CD14-positive monocyte (primary cell): ENCODE results near the gene SLC12A8. TPM values are rescaled to one million over a fixed set of nuclear protein-coding genes. Genes with fewer than 3 reads are reported as not detected.
A peak's percentile ranks its signal among the peaks of the same experiment; 100 is the strongest.

Experiments used
- DNase-seq, 3 donors: peaks; one replicate each; pipeline ENCODE4 v3.0.0-alpha.2; 2011 to 2022
- H2AFZ ChIP-seq: 2 replicates; pipeline ENCODE4 v1.6.0; 2012; ENCODE audit warnings: mild to moderate bottlenecking, low read depth, low read length, inconsistent platforms; ENCODE audit not compliant: insufficient read depth, poor library complexity, severe bottlenecking
- H3K27ac ChIP-seq, 2 donors: 1 replicate in 1 of 2; 2 replicates in 1 of 2; pipeline ENCODE4 v1.5.1; 2012 to 2013; ENCODE audit warnings: low read length in 2 of 2, control low read depth in 1 of 2, inconsistent platforms in 1 of 2, low read depth in 1 of 2, mild to moderate bottlenecking in 1 of 2
- H3K27me3 ChIP-seq, 2 donors: one replicate each; pipeline versions ENCODE4 v1.6.0 to v1.6.1; 2011 to 2013; ENCODE audit warnings: low read length in 2 of 2; ENCODE audit not compliant: control insufficient read depth in 2 of 2, insufficient read depth in 2 of 2
- H3K36me3 ChIP-seq, 2 donors: replicated peaks in 1 of 2; 1 replicate in 1 of 2; 2 replicates in 1 of 2; pipeline versions ENCODE4 v1.5.1 to v1.6.1; 2012 to 2013; ENCODE audit warnings: low read length in 2 of 2, control low read depth in 1 of 2, inconsistent platforms in 1 of 2, mild to moderate bottlenecking in 1 of 2; ENCODE audit not compliant: insufficient read depth in 2 of 2, control insufficient read depth in 1 of 2
- H3K4me1 ChIP-seq, 2 donors: 1 replicate in 1 of 2; 2 replicates in 1 of 2; pipeline versions ENCODE4 v1.5.1 to v1.6.1; 2012 to 2013; ENCODE audit warnings: low read length in 2 of 2, control low read depth in 1 of 2, inconsistent platforms in 1 of 2, mild to moderate bottlenecking in 1 of 2, moderate library complexity in 1 of 2; ENCODE audit not compliant: insufficient read depth in 2 of 2, control insufficient read depth in 1 of 2
- H3K4me2 ChIP-seq: replicated peaks from 2 replicates; pipeline ENCODE3; 2012; ENCODE audit warnings: low read length, moderate library complexity, mild to moderate bottlenecking; ENCODE audit not compliant: poor library complexity, severe bottlenecking; ENCODE audit errors: extremely low read depth
- H3K4me3 ChIP-seq, 3 experiments: fragments of 200-600 bp in 1 of 3; sonication (generic) in 1 of 3; replicated peaks in 1 of 3; 1 replicate in 2 of 3; 2 replicates in 1 of 3; pipeline ENCODE4 v1.5.1; 2011 to 2013; ENCODE audit warnings: low read length in 3 of 3, mild to moderate bottlenecking in 3 of 3, control low read depth in 2 of 3, low read depth in 2 of 3, inconsistent platforms in 1 of 3, moderate library complexity in 1 of 3
- H3K79me2 ChIP-seq: 2 replicates; pipeline ENCODE4 v1.6.0; 2012; ENCODE audit warnings: mild to moderate bottlenecking, control low read depth, inconsistent platforms, low read length, moderate library complexity; ENCODE audit not compliant: insufficient read depth
- H3K9ac ChIP-seq: 2 replicates; pipeline ENCODE4 v1.6.0; 2017; ENCODE audit warnings: low read length, mild to moderate bottlenecking; ENCODE audit not compliant: insufficient read depth, poor library complexity, severe bottlenecking
- H3K9me3 ChIP-seq, 2 donors: replicated peaks in 1 of 2; 1 replicate in 1 of 2; 2 replicates in 1 of 2; pipeline versions ENCODE4 v1.5.1 to v1.6.1; 2012 to 2013; ENCODE audit warnings: low read length in 2 of 2, control low read depth in 1 of 2; ENCODE audit not compliant: control insufficient read depth in 1 of 2, insufficient read depth in 1 of 2
- H4K20me1 ChIP-seq: 2 replicates; pipeline ENCODE4 v1.6.0; 2012; ENCODE audit warnings: mild to moderate bottlenecking, low read length, control low read depth, moderate library complexity; ENCODE audit not compliant: insufficient read depth
- H3K27ac Mint-ChIP-seq, 7 donors: one replicate each; pipeline ENCODE4 v1.8.0; 2020; ENCODE audit warnings: mild to moderate bottlenecking in 7 of 7, mixed read lengths in 7 of 7, moderate library complexity in 6 of 7, inconsistent platforms in 2 of 7
- H3K27me3 Mint-ChIP-seq, 3 donors: one replicate each; pipeline ENCODE4 v1.8.0; 2021 to 2022; ENCODE audit warnings: low read depth in 3 of 3, mild to moderate bottlenecking in 3 of 3, mixed read lengths in 3 of 3, moderate library complexity in 3 of 3, inconsistent platforms in 1 of 3
- H3K36me3 Mint-ChIP-seq, 2 donors: one replicate each; pipeline ENCODE4 v1.8.0; 2020; ENCODE audit warnings: mixed read lengths in 2 of 2, inconsistent platforms in 1 of 2, mild to moderate bottlenecking in 1 of 2
- H3K4me1 Mint-ChIP-seq: one replicate; pipeline ENCODE4 v1.8.0; 2020; ENCODE audit warnings: mild to moderate bottlenecking, mixed read lengths
- H3K4me3 Mint-ChIP-seq, 2 donors: one replicate each; pipeline ENCODE4 v1.8.0; 2020; ENCODE audit warnings: mild to moderate bottlenecking in 2 of 2, mixed read lengths in 2 of 2, moderate library complexity in 1 of 2
- H3K9me3 Mint-ChIP-seq, 7 donors: one replicate each; pipeline ENCODE4 v1.8.0; 2020 to 2022; ENCODE audit warnings: mixed read lengths in 7 of 7, mild to moderate bottlenecking in 6 of 7, moderate library complexity in 6 of 7, inconsistent platforms in 2 of 7
- WGBS: methylation state at CpG from one replicate; pipeline ENCODE4 v1.1.5; 2013; ENCODE audit warnings: missing lambda C conversion rate; ENCODE audit not compliant: insufficient coverage; 5-methylcytosine and 5-hydroxymethylcytosine counted together
- intact Hi-C, 2 donors: fragments of 100-400 bp; cut with micrococcal nuclease; formaldehyde crosslinking; loops; one replicate each; pipeline versions ENCODE4 v1.15.0 to v1.15.1; 2023
- polyA plus RNA-seq, 3 donors: library from polyadenylated mRNA; depleted of rRNA in 1 of 3; unstranded in 2 of 3; stranded (reverse) in 1 of 3; fragments of 300-500 nt in 2 of 3; fragments of >200 nt in 1 of 3; fragmentation: Illumina TruSeq in 2 of 3; gene quantifications; 1 replicate in 2 of 3; 2 replicates in 1 of 3; pipeline ENCODE4 v1.2.3, GENCODE V29; 2012 to 2021
- TF ChIP-seq, protein P1 (sequence below): fragments of 200-600 bp; IDR thresholded peaks from one replicate; pipeline ENCODE4 v1.8.0; 2022; ENCODE audit warnings: antibody characterized with exemption, mild to moderate bottlenecking

The SLC12A8 gene
- polyA plus RNA-seq, 3 donors: 0.23 to 0.46 (median 0.35) TPM

DNA sequence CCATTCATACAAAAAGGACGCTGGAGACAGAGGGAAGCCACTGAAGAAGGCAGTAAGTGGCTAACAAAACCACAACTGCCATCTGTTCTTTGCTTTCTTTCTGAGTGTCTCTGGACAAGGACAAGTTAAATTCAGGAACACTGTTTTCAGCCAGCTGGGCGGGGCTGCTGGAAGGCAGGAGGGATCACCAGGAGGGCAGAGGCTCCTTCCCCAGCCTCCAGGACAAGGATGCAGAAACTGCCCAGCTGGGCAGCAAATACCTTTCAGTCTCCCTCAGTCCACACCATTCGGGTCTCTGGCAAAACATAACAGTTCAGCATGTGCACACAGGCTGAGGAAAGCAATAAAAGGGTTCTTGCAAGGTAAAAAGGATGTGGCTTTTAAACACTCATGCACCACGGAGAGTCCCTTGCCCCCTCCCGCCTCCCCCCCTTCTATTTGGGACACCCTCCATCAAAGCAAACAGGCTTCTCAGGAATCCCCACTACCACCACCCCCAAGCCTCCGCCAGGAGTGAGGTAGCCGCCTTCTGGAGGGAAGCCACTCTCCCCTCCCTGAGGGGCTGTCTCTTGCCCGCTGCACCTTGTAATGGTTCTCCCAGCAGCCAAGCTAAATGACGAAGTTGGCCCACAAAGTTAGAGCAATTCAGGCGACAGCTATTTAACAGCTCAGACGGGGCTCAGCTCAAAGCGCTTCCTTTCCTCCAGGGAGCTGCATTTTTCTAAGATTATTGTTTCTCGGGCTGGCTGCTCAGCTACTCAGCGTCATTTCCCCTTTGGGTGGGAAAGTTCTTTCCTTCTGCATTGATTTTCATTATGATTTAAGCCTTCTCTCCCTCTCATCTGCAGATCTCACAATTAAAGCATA lies 160.6 kb downstream of the SLC12A8 start:
- H3K4me1 ChIP-seq: peaks cover 28 to 36% of the 10 kb centered on the region in 2 donors
- peak overlapping the region; percentile 9 for H3K9ac ChIP-seq
- peak overlapping the region; percentile 26 for H2AFZ ChIP-seq
- Mint-ChIP-seq H3K4me1 (peaks cover 41% of the 10 kb centered on the region), H3K36me3 (peaks cover 7 to 18% of the 10 kb centered on the region in 2 donors), H3K27me3 (peaks cover 6 to 37% (median 20%) of the 10 kb centered on the region in 3 donors), H3K4me3 (peak overlapping the region; percentile 49 to 54), H3K27ac (peak overlapping the region in 3 of 7 donors; percentile 11 to 30 (median 28)), H3K9me3 (no peaks in the 10 kb centered on the region)
- H3K4me2 ChIP-seq: peak overlapping the region; percentile 52
- intact Hi-C loops: loop anchor here (5.0 to 10.0 kb wide), 2 partner anchors 83 to 95 kb away; no protein-coding TSS in a partner anchor
- TF ChIP-seq, protein P1, sequence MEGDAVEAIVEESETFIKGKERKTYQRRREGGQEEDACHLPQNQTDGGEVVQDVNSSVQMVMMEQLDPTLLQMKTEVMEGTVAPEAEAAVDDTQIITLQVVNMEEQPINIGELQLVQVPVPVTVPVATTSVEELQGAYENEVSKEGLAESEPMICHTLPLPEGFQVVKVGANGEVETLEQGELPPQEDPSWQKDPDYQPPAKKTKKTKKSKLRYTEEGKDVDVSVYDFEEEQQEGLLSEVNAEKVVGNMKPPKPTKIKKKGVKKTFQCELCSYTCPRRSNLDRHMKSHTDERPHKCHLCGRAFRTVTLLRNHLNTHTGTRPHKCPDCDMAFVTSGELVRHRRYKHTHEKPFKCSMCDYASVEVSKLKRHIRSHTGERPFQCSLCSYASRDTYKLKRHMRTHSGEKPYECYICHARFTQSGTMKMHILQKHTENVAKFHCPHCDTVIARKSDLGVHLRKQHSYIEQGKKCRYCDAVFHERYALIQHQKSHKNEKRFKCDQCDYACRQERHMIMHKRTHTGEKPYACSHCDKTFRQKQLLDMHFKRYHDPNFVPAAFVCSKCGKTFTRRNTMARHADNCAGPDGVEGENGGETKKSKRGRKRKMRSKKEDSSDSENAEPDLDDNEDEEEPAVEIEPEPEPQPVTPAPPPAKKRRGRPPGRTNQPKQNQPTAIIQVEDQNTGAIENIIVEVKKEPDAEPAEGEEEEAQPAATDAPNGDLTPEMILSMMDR: no peak
- 0% methylated on average over 6 of the region's 14 CpGs for WGBS
- peak in 1 of 3 donors; percentile 14 for DNase-seq
- H4K20me1 ChIP-seq: peaks cover 21% of the 10 kb centered on the region
- no peaks in the 10 kb centered on the region for H3K79me2 ChIP-seq
- H3K27ac ChIP-seq: no peak overlapping the region
- H3K4me3 ChIP-seq: peak overlapping the region in 1 of 3 experiments; percentile 41
- no peaks in the 10 kb centered on the region for H3K9me3 ChIP-seq
- peaks cover 5 to 14% of the 10 kb centered on the region in 2 donors for H3K27me3 ChIP-seq
- H3K36me3 ChIP-seq: no peaks in the 10 kb centered on the region

DNA sequence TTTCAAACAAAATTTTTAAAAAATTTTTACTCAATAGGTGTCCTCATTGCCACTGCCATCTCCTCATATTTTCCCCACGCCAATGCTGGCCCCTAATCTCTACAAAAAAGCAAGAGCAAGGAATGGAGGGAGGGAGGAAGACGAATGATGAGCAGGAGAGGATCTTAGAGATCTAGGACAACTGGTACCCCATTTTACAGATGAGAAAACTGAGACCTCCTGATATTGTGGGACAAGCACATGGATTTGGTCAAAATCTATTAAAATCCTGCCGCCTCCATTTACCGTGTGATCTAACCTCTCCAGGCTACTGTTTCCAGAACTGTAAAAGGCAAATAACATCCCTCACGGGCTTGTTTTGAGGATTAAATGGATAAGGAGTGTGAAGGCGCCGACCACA lies 161.3 kb downstream of the SLC12A8 start:
- Histone ChIP-seq H3K4me2 (no peak overlapping the region), H3K27me3 (peaks cover 0 to 6% of the 10 kb centered on the region in 2 donors), H3K9ac (no peak overlapping the region), H3K4me3 (no peak overlapping the region), H3K79me2 (no peaks in the 10 kb centered on the region), H3K4me1 (peaks cover 24 to 28% of the 10 kb centered on the region in 2 donors), H3K27ac (no peak overlapping the region), H3K36me3 (no peaks in the 10 kb centered on the region), H2AFZ (no peak overlapping the region), H3K9me3 (no peaks in the 10 kb centered on the region), H4K20me1 (peaks cover 21% of the 10 kb centered on the region)
- Mint-ChIP-seq H3K36me3 (peaks cover 7 to 16% of the 10 kb centered on the region in 2 donors), H3K4me1 (peaks cover 35% of the 10 kb centered on the region), H3K27me3 (peaks cover 0 to 29% (median 14%) of the 10 kb centered on the region in 3 donors), H3K4me3 (peak overlapping the region in 1 of 2 donors; percentile 37), H3K27ac (no peak overlapping the region), H3K9me3 (no peaks in the 10 kb centered on the region)
- no CpG with 5 or more reads among the region's 7 CpGs for WGBS
- no peak for DNase-seq
- TF ChIP-seq, protein P1: no peak
- intact Hi-C loops: loop anchor here (5.0 to 10.0 kb wide), 2 partner anchors 84 to 96 kb away; no protein-coding TSS in a partner anchor
